RWPE1 (cell line): ENCODE results near the gene CDK17.

Experiments
- CTCF ChIA-PET: fragments of 350-600 bp; sonication (Branson Sonifier 250); formaldehyde crosslinking; extraction: SDS; loops from one replicate; lab custom pipeline; 2021; lab: Yijun Ruan, JAX
- POLR2A ChIA-PET: fragments of 400-600 bp; formaldehyde crosslinking; extraction: SDS; loops from one replicate; lab custom pipeline; 2020; ENCODE audit warnings: antibody characterized with exemption; ENCODE audit not compliant: low non-redundant PET; lab: Yijun Ruan, JAX
- DNase-seq: peaks from one replicate; pipeline ENCODE4 v3.0.0; 2012; ENCODE audit warnings: low spot score
- H3K27ac ChIP-seq: fragments of 450-650 bp; 2 replicates; pipeline ENCODE4 v1.5.1; 2017
- TF ChIP-seq, protein P1 (sequence below): fragments of 450-650 bp; conservative IDR thresholded peaks from 2 replicates; pipeline ENCODE4 v1.5.1; 2017; ENCODE audit warnings: low read depth, mild to moderate bottlenecking

CDK17 gene

DNA sequence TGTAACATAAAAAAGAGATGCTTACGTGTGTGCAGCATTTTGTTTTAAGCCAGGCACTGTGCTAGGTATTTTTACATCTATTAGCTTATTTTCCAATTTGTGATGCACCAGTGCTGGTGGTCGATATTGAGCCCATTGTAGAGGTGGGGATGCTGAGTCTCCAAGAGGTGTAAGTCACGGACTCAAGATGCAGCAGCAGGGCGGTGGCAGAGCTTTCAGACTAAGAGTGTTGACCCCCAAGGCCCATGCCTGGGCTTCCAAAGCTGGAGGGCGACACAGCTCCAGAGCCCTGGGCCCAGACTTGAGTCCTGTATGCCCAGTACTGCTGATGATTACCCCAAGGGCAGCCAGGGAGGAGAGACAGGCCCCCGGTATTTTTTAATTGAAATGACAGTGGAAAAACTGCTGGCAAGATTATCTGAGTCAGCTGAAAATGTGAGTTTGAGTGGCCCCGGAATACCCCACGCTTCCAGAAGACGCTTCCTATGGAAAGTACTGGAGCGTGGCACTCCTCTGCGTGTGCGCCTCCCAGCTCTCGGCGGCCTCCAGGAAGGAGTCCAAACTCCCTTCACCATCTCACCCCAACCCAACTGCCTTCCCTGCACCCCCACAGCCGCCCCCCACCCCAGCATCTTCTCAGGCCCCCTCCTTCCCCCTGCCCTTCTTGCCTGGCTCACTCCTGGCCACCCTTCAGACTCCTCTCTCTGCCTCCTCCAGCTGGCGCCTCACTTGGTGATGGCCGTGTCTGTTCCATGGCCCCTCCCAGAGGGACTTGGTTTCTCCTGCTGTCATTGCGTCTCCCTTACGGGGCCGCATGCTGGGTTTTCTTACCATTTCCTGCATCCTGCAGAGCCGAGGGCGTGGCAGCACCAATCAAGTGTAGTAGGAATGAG is 165.4 kb downstream of the CDK17 start:
- POLR2A ChIA-PET = no interaction called here
- DNase-seq = no peak
- TF ChIP-seq, protein P1, sequence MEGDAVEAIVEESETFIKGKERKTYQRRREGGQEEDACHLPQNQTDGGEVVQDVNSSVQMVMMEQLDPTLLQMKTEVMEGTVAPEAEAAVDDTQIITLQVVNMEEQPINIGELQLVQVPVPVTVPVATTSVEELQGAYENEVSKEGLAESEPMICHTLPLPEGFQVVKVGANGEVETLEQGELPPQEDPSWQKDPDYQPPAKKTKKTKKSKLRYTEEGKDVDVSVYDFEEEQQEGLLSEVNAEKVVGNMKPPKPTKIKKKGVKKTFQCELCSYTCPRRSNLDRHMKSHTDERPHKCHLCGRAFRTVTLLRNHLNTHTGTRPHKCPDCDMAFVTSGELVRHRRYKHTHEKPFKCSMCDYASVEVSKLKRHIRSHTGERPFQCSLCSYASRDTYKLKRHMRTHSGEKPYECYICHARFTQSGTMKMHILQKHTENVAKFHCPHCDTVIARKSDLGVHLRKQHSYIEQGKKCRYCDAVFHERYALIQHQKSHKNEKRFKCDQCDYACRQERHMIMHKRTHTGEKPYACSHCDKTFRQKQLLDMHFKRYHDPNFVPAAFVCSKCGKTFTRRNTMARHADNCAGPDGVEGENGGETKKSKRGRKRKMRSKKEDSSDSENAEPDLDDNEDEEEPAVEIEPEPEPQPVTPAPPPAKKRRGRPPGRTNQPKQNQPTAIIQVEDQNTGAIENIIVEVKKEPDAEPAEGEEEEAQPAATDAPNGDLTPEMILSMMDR = no peak
- CTCF ChIA-PET = interaction anchor here (1.4 kb wide), 1 partner anchor 20 kb away, joined by 3 read pairs; no protein-coding TSS in a partner anchor
- peak overlapping the region; percentile 98 for H3K27ac ChIP-seq

DNA sequence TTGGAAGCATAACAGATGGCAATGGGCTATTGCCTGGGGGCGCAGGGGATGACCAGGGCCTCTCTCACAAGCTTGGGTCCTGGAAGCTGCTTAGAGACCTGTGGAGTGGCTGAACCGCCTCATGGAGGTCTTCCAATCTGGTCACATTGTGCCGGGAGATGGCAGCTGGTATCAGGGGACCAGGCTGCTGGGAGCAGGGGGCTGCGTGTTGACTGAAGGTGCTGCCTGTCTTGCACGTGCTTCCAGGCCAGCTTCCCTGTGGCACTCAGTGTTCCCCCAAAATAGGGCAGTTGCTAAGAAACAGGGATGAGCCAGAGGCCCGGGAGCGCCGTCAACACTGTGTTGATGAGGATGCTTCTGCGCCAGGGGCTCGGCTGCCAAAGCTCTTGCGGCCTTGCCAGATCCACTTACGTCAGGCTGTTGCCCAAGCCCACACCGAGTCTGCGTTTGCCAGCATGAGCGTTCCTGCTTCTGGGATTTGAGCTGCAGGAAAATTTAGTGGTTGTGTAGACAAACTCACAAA is 166.2 kb downstream of the CDK17 start:
- DNase-seq = peak; percentile 29
- POLR2A ChIA-PET = no interaction called here
- CTCF ChIA-PET = no interaction called here
- peak overlapping the region; percentile 98 for H3K27ac ChIP-seq
- TF ChIP-seq, protein P1 = no peak

DNA sequence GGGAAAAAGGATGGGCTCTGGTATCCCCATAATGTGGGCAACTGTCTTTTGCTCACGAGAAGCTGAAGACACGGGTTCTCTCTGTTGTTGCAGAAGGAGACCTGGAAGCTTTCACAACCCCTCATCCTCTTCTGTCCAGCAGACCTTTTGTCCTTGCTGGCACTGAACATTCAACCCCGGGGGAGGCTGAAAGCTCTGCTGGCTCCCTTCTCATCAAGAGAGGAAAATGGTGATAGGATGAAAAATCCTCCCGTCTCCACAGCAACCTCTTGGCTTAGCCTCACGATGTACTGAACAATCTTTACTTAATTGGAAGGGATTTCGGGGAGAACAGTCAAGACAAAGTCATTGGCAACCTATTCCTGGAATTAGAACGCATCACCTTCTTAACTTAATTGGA is 167.1 kb downstream of the CDK17 start:
- TF ChIP-seq, protein P1 = no peak
- H3K27ac ChIP-seq = peak overlapping the region; percentile 98
- ChIA-PET CTCF (no interaction called here), POLR2A (no interaction called here)
- no peak for DNase-seq

DNA sequence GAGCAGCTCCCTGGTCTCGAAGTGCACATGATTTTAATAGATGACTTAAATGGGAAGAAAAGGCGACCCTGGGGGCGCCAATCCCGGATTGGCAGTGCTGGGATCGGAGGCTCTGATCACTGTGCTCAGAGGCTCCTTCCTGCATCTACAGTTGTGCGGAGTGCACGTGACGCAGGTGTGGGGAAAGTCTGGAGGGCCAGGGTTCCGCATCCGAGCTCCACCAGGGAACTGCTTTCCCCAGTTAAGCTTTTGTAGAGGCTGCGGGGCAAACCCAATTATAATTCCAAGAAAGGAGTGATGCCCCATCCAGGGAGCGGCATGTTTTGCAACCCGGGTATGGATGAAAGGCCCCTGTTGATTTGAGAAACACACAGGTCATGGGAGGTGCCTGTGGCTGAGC is 169.6 kb downstream of the CDK17 start:
- TF ChIP-seq, protein P1 = no peak
- CTCF ChIA-PET = no interaction called here
- no peak for DNase-seq
- H3K27ac ChIP-seq = peak overlapping the region; percentile 98
- POLR2A ChIA-PET = no interaction called here

DNA sequence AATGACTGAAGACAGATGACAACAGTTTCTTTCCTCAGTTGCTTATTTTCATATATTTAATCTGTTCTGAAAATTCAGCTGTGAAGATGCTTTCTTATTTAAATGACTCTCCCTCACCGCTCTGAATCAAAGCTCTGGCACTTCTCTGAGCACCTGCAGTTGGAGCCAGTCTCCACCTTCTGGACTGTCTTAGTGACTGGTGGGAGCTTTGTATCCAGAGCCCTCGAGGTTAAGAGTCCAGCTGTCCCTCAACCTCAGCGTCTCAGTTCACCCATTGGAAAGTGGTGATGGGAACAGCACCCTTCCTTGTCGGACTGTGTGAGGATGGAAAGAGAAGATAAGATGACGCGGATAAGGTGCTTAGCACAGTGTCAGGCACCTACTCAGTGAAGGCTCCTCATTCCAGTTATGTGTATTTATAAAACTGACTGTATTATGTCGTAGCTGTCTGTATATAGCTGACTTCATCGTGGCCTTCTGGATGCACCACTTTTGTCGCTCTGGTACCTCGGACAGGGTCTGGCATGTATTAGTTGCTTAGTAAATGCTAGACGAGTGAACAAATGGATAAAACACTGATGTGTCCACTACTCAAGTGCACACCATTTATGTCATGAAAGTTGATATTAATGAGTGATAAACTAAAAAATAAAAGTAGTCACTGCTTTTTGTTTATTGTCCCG is 171.5 kb downstream of the CDK17 start:
- POLR2A ChIA-PET = no interaction called here
- CTCF ChIA-PET = no interaction called here
- TF ChIP-seq, protein P1 = no peak
- H3K27ac ChIP-seq = peak overlapping the region; percentile 90
- DNase-seq = no peak
